T follicular helper cell (primary cell): Measurements from ENCODE around the gene UTP25.
"Not testable (repeated sequence)": the region's sequence is repeated elsewhere in the genome, so short reads cannot be mapped to it uniquely, and the experiment has no call there.

Experiments
- DNase-seq: peaks from one replicate; pipeline ENCODE4 v3.0.0-alpha.2; 2020; ENCODE audit warnings: low read depth

UTP25 gene

GRCh38 chr1:209873067-209873799 is 45.5 kb downstream of the UTP25 start:
- DNase-seq = no peak

GRCh38 chr1:209875515-209875914 is 47.7 kb downstream of the UTP25 start:
- DNase-seq = no peak

- no peak for DNase-seq
Observed at GRCh38 chr1:209876078-209876800, 48.5 kb downstream of the UTP25 start.

GRCh38 chr1:209877087-209877764 is 49.5 kb downstream of the UTP25 start:
- DNase-seq = no peak

- no peak for DNase-seq
Observed at GRCh38 chr1:209878964-209879363, 51.2 kb downstream of the UTP25 start.

GRCh38 chr1:209879539-209879938 is 51.8 kb downstream of the UTP25 start:
- DNase-seq = no peak

- no peak for DNase-seq
Observed at GRCh38 chr1:209880031-209880430, 52.3 kb downstream of the UTP25 start.

- no peak for DNase-seq
Observed at GRCh38 chr1:209881619-209882018, 53.8 kb downstream of the UTP25 start.

GRCh38 chr1:209882286-209882685 is 54.5 kb downstream of the UTP25 start:
- no peak for DNase-seq

GRCh38 chr1:209882942-209883340 is 55.2 kb downstream of the UTP25 start:
- no peak for DNase-seq

GRCh38 chr1:209883341-209883971 is 55.7 kb downstream of the UTP25 start:
- no peak for DNase-seq

- DNase-seq = no peak
Observed at GRCh38 chr1:209884249-209884648, 56.5 kb downstream of the UTP25 start.

GRCh38 chr1:209884665-209885117 is 56.9 kb downstream of the UTP25 start:
- no peak for DNase-seq

GRCh38 chr1:209885403-209886218 is 57.8 kb downstream of the UTP25 start:
- no peak for DNase-seq

- no peak for DNase-seq
Observed at GRCh38 chr1:209886219-209886536, 58.4 kb downstream of the UTP25 start.

GRCh38 chr1:209888291-209889076 is 60.7 kb downstream of the UTP25 start:
- DNase-seq = not testable (repeated sequence)

GRCh38 chr1:209889077-209889418 is 61.3 kb downstream of the UTP25 start:
- DNase-seq = no peak

GRCh38 chr1:209890641-209891330 is 63.0 kb downstream of the UTP25 start:
- DNase-seq = no peak

- no peak for DNase-seq
Observed at GRCh38 chr1:209893751-209894150, 66.0 kb downstream of the UTP25 start.

- DNase-seq = no peak
Observed at GRCh38 chr1:209895709-209896108, 67.9 kb downstream of the UTP25 start.
